LNCAP (cell line): ENCODE results near the gene ATP8B2.

Source experiments
- CTCF ChIP-seq: fragments of 450-650 bp; IDR thresholded peaks from 2 replicates; pipeline ENCODE4 v1.5.1; 2017; ENCODE audit warnings: mild to moderate bottlenecking

Gene ATP8B2

DNA sequence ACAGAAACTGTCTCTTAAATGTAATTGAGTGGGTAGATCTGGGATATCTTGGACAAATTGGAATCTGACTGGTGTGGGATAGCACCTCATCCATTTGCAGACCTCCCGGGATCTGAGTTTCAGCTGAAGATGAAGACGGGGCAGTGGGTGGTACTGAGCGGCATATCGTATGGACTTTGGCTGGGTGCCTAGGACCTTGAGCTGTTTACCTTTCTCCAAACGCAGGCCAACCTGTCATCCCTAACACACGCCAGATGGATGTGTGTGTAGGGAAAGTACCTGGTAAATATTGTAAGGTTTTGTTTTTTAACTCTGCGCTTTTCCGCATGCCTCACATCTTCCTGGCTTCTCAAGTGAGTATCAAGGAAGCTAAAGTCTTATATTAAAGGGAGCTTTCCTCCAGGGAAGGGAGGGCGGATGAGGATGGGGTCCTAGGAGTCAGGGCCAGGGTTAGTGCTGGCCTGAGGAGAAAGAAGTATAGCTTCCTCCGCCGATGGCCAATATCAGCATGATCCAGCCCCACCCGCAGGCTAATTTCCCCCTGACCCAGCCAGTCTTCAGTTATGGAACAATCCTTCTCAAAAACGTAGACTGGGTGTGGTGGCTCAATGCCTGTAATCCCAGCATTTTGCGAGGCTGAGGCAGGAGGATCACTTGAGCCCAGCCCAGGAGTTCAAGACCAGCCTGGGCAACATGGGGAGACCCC, 26.2 kb downstream of the ATP8B2 start:
- TF ChIP-seq CTCF, result no peak

DNA sequence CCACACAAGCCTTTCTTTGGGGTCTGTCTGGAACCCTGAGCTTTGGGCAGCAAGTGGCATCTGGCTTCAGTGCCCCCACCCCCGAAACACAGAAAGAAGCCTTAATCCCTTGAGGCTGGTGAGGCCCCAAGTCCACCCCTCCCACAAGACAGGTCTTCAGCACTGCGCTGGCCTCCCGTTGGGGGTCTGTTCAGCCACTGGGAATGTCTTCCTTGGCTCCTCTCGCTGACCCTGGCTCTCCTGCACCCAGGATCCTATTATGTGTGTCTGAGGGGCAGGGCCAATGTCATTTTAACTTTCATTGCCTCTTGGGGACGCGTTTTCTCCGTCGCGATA, 26.9 kb downstream of the ATP8B2 start:
- no peak for TF ChIP-seq CTCF

GRCh38 chr1:154352581-154353459, 27.5 kb downstream of the ATP8B2 start:
- no peak for TF ChIP-seq CTCF

DNA sequence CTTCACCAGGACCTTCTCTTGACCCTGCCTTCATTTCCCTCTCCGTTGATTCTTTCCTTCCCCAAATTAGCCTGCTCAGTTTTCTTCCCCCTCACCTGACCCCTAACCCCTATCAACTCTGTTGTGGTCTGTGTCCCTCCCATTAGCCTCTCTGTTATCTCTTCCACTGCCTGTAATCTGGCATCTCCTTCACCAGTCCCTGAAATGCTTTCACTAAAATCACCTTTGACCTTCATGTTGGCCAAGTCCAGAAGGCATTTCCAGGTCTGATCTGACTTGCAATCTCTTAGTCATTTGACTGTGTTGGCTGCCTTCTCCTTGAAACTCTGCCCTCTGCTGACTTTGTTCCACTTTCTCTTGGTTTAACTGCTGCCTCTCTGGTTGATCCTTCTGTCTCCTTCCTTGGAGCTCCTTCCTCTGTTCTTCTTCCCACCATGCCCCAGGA, 28.2 kb downstream of the ATP8B2 start:
- peak; percentile 42; the same call in 1 of the 2 replicates for TF ChIP-seq CTCF

DNA sequence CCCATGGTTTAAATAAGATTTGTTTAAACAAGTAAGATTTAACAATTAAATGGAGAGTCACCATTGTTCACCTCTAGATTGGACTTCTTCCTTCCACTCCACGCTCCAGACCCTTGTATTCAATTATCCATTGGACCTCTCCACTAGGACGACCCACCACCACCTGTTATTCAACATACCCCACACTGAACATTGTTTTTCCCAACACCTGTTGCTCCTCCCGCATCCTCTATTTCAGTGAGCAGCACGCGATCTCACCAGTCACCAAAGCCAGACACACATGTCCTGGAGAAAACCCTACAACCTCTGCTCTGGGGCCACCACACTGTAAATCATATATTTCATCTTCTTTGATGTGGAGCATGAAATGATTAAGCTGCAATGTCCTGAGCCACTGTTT, 28.6 kb downstream of the ATP8B2 start:
- no peak for TF ChIP-seq CTCF

- TF ChIP-seq CTCF, result no peak
Measured at GRCh38 chr1:154358519-154358918, 33.2 kb downstream of the ATP8B2 start.

- TF ChIP-seq CTCF, result no peak
Measured at GRCh38 chr1:154360288-154360687, 35.0 kb downstream of the ATP8B2 start.
